Liver (tissue), 9 donors: ENCODE measurements around the gene SERPINA5. TPM values are rescaled to one million over a fixed set of nuclear protein-coding genes. Genes with fewer than 3 reads are reported as not detected.

Experiments
- DNase-seq: peaks from one replicate; pipeline ENCODE4 v3.0.0-alpha.2; 2017; ENCODE audit warnings: low spot score
- H3K27ac ChIP-seq, 2 donors: one replicate each; pipeline ENCODE4 v1.7.0; 2013; ENCODE audit warnings: inconsistent platforms in 2 of 2, low read length in 2 of 2, control low read depth in 1 of 2, low read depth in 1 of 2, mild to moderate bottlenecking in 1 of 2
- H3K27me3 ChIP-seq, 4 donors: one replicate each; pipeline versions ENCODE4 v1.6.1 to v1.7.0; 2013; ENCODE audit warnings: low read length in 3 of 4, inconsistent platforms in 1 of 4, mild to moderate bottlenecking in 1 of 4, moderate library complexity in 1 of 4; ENCODE audit not compliant: control insufficient read depth in 4 of 4, insufficient read depth in 4 of 4
- H3K36me3 ChIP-seq, 4 donors: one replicate each; pipeline versions ENCODE4 v1.6.1 to v1.7.0; 2013; ENCODE audit warnings: low read length in 3 of 4, mild to moderate bottlenecking in 3 of 4, low read depth in 1 of 4, moderate library complexity in 1 of 4; ENCODE audit not compliant: control insufficient read depth in 4 of 4, insufficient read depth in 3 of 4
- H3K4me1 ChIP-seq, 4 donors: one replicate each; pipeline versions ENCODE4 v1.6.1 to v1.7.0; 2013; ENCODE audit warnings: low read length in 3 of 4, mild to moderate bottlenecking in 3 of 4, moderate library complexity in 1 of 4; ENCODE audit not compliant: control insufficient read depth in 4 of 4, insufficient read depth in 4 of 4
- H3K4me3 ChIP-seq, 3 donors: one replicate each; pipeline versions ENCODE4 v1.6.1 to v1.7.0; 2013; ENCODE audit warnings: low read length in 3 of 3, control low read depth in 1 of 3, low read depth in 1 of 3, mild to moderate bottlenecking in 1 of 3
- H3K9ac ChIP-seq, 2 donors: one replicate each; pipeline ENCODE4 v1.7.0; 2013; ENCODE audit warnings: low read length in 2 of 2, mild to moderate bottlenecking in 2 of 2, moderate library complexity in 2 of 2, control low read depth in 1 of 2, low read depth in 1 of 2
- H3K9me3 ChIP-seq, 4 donors: one replicate each; pipeline versions ENCODE4 v1.6.1 to v1.7.0; 2013; ENCODE audit warnings: low read length in 3 of 4; ENCODE audit not compliant: control insufficient read depth in 4 of 4
- EGR1 ChIP-seq, 2 donors: IDR thresholded peaks; 2 replicates each; pipeline ENCODE4 v1.6.1; 2016 to 2018; ENCODE audit warnings: antibody characterized with exemption in 2 of 2, low read depth in 2 of 2
- FOXA1 ChIP-seq: IDR thresholded peaks from 2 replicates; pipeline ENCODE4 v1.6.1; 2016; ENCODE audit warnings: antibody characterized with exemption
- FOXA2 ChIP-seq: IDR thresholded peaks from 2 replicates; pipeline ENCODE4 v1.6.1; 2016; ENCODE audit warnings: antibody characterized with exemption
- GABPA ChIP-seq, 2 donors: IDR thresholded peaks in 1 of 2; conservative IDR thresholded peaks in 1 of 2; 2 replicates each; pipeline ENCODE4 v1.6.1; 2016; ENCODE audit warnings: antibody characterized with exemption in 2 of 2, mild to moderate bottlenecking in 1 of 2, moderate library complexity in 1 of 2
- HNF4A ChIP-seq, 2 donors: conservative IDR thresholded peaks; 2 replicates each; pipeline ENCODE4 v1.6.1; 2016; ENCODE audit warnings: antibody characterized with exemption in 2 of 2, mild to moderate bottlenecking in 2 of 2
- HNF4G ChIP-seq: IDR thresholded peaks from 2 replicates; pipeline ENCODE4 v1.6.1; 2016; ENCODE audit warnings: antibody characterized with exemption
- JUND ChIP-seq, 2 donors: IDR thresholded peaks; 2 replicates each; pipeline ENCODE4 v1.6.1; 2016; ENCODE audit warnings: antibody characterized with exemption in 2 of 2
- NR2F2 ChIP-seq: IDR thresholded peaks from 2 replicates; pipeline ENCODE4 v1.6.1; 2016; ENCODE audit warnings: antibody characterized with exemption
- RAD21 ChIP-seq, 2 donors: IDR thresholded peaks; 2 replicates each; pipeline ENCODE4 v1.6.1; 2016; ENCODE audit warnings: antibody characterized with exemption in 2 of 2, mild to moderate bottlenecking in 2 of 2
- RXRA ChIP-seq, 2 donors: IDR thresholded peaks; 2 replicates each; pipeline ENCODE4 v1.6.1; 2017 to 2018; ENCODE audit warnings: antibody characterized with exemption in 2 of 2, mild to moderate bottlenecking in 1 of 2
- SP1 ChIP-seq: IDR thresholded peaks from 2 replicates; pipeline ENCODE4 v1.6.1; 2018; ENCODE audit warnings: antibody characterized with exemption, mild to moderate bottlenecking
- TAF1 ChIP-seq: conservative IDR thresholded peaks from 2 replicates; pipeline ENCODE4 v1.6.1; 2016; ENCODE audit warnings: antibody characterized with exemption, mild to moderate bottlenecking
- YY1 ChIP-seq: IDR thresholded peaks from 2 replicates; pipeline ENCODE4 v1.6.1; 2016; ENCODE audit warnings: antibody characterized with exemption, mild to moderate bottlenecking
- WGBS: extraction: QIAGEN DNeasy Blood & Tissue Kit; methylation state at CpG from one replicate; pipeline ENCODE4 v1.1.7; 2013; 5-methylcytosine and 5-hydroxymethylcytosine counted together
- polyA plus RNA-seq, 2 donors: library from polyadenylated mRNA; stranded (reverse) in 1 of 2; unstranded in 1 of 2; fragments of 200-250 nt in 1 of 2; fragments of >200 nt in 1 of 2; fragmentation: Nextera tagmentation in 1 of 2; extraction: Ambion mirVana in 1 of 2; gene quantifications; one replicate each; pipeline versions ENCODE4 v1.2.1 to v1.2.3, GENCODE V29; 2013 to 2015
- total RNA-seq, 2 donors: library from RNA; depleted of rRNA; stranded (reverse); fragments of >200 nt; gene quantifications; one replicate each; pipeline ENCODE4 v1.2.3, GENCODE V29; 2014
- TF ChIP-seq, protein P1 (sequence below): fragments of 150-350 bp; IDR thresholded peaks from 2 replicates; pipeline ENCODE4 v1.5.1; 2017; ENCODE audit warnings: improper control_type of control experiment, low read depth, low read length; ENCODE audit not compliant: missing input control
- TF ChIP-seq, protein P2 (sequence below): IDR thresholded peaks from 2 replicates; pipeline ENCODE4 v1.6.1; 2016; ENCODE audit warnings: antibody characterized with exemption, mild to moderate bottlenecking
- TF ChIP-seq, protein P3 (sequence below): IDR thresholded peaks from 2 replicates; pipeline ENCODE4 v1.6.1; 2016; ENCODE audit warnings: antibody characterized with exemption
- TF ChIP-seq, protein P4 (sequence below): IDR thresholded peaks from 2 replicates; pipeline ENCODE4 v1.6.1; 2016; ENCODE audit warnings: antibody characterized with exemption
- TF ChIP-seq, protein P5 (sequence below): IDR thresholded peaks from 2 replicates; pipeline ENCODE4 v1.6.1; 2016; ENCODE audit warnings: antibody characterized with exemption
- donor health status: healthy.
- donor health status: healthy.
- donor health status: healthy.
- donor health status: healthy.
- donor health status: healthy.

Gene SERPINA5, protein sequence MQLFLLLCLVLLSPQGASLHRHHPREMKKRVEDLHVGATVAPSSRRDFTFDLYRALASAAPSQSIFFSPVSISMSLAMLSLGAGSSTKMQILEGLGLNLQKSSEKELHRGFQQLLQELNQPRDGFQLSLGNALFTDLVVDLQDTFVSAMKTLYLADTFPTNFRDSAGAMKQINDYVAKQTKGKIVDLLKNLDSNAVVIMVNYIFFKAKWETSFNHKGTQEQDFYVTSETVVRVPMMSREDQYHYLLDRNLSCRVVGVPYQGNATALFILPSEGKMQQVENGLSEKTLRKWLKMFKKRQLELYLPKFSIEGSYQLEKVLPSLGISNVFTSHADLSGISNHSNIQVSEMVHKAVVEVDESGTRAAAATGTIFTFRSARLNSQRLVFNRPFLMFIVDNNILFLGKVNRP
- total RNA-seq (100 to 1,000 TPM in 1 of 2 donors, 10 to 100 TPM in 1; 45.7 to 250 TPM), polyA plus RNA-seq (100 to 1,000 TPM in 1 of 2 donors, 10 to 100 TPM in 1; 37.0 to 122 TPM)

DNA sequence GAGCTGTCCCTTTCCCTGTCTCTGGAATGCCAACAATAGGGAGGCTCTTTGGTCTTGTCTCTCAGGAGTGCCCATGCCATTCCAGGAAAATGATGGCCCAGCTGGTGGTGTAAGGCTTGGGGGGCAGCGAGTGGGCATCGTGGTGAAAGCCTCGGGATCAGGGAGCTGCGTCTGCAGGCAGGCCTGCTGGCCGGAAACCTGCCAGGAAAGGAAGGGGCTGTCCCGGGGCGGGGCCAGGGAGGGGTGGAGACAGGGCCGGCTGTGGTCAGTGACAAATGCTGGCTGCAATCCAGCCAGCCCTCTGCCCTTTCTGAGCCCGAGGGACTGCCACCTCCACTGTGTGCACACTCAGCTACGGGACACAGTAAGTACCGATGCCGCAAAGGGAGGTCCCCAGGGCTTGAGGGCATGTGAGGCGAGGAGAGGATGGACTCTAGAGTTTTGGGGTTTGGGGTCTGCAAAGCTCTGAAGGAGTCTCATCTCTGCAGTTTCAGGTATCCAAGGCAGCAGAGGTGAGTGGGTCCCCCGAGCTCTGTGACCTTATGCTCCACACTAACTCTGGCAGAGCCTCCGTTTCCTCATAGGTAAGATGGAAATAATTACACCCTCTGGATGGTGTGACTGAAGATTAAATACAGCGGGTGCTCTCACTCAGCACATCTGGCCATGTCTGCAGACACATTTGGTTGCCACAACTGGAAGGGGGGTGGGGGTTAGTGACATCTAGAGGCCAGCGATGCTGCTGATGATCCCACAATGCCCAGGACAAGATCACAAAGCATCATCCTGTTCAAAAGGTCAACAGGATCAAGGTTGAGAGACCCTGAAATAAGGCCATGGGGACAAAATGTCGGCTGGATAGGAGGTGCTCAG is at the start of gene SERPINA5:
Gene SERPINA5 (plus strand): TSS at position 300 of the 873 bp plus-strand sequence. CDS start 5,937 bp downstream, outside the sequence.
- peak within 1 kb of the TSS; percentile 49 to 65 for H3K27ac ChIP-seq
- peak within 1 kb of the TSS; percentile 71 to 76 for H3K9ac ChIP-seq
- TF ChIP-seq RXRA (IDR thresholded peaks at IDR 0.05) = peak; percentile 59 to 67
- TF ChIP-seq, protein P1, sequence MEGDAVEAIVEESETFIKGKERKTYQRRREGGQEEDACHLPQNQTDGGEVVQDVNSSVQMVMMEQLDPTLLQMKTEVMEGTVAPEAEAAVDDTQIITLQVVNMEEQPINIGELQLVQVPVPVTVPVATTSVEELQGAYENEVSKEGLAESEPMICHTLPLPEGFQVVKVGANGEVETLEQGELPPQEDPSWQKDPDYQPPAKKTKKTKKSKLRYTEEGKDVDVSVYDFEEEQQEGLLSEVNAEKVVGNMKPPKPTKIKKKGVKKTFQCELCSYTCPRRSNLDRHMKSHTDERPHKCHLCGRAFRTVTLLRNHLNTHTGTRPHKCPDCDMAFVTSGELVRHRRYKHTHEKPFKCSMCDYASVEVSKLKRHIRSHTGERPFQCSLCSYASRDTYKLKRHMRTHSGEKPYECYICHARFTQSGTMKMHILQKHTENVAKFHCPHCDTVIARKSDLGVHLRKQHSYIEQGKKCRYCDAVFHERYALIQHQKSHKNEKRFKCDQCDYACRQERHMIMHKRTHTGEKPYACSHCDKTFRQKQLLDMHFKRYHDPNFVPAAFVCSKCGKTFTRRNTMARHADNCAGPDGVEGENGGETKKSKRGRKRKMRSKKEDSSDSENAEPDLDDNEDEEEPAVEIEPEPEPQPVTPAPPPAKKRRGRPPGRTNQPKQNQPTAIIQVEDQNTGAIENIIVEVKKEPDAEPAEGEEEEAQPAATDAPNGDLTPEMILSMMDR = no peak
- peak; percentile 52 for TF ChIP-seq SP1
- TF ChIP-seq JUND (IDR thresholded peaks at IDR 0.05) = no peak
- TF ChIP-seq, protein P2, sequence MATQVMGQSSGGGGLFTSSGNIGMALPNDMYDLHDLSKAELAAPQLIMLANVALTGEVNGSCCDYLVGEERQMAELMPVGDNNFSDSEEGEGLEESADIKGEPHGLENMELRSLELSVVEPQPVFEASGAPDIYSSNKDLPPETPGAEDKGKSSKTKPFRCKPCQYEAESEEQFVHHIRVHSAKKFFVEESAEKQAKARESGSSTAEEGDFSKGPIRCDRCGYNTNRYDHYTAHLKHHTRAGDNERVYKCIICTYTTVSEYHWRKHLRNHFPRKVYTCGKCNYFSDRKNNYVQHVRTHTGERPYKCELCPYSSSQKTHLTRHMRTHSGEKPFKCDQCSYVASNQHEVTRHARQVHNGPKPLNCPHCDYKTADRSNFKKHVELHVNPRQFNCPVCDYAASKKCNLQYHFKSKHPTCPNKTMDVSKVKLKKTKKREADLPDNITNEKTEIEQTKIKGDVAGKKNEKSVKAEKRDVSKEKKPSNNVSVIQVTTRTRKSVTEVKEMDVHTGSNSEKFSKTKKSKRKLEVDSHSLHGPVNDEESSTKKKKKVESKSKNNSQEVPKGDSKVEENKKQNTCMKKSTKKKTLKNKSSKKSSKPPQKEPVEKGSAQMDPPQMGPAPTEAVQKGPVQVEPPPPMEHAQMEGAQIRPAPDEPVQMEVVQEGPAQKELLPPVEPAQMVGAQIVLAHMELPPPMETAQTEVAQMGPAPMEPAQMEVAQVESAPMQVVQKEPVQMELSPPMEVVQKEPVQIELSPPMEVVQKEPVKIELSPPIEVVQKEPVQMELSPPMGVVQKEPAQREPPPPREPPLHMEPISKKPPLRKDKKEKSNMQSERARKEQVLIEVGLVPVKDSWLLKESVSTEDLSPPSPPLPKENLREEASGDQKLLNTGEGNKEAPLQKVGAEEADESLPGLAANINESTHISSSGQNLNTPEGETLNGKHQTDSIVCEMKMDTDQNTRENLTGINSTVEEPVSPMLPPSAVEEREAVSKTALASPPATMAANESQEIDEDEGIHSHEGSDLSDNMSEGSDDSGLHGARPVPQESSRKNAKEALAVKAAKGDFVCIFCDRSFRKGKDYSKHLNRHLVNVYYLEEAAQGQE = peak; percentile 54
- TF ChIP-seq, protein P3, sequence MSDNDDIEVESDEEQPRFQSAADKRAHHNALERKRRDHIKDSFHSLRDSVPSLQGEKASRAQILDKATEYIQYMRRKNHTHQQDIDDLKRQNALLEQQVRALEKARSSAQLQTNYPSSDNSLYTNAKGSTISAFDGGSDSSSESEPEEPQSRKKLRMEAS = peak; percentile 18
- no peak for TF ChIP-seq YY1
- no peak for TF ChIP-seq FOXA2
- TF ChIP-seq NR2F2 = no peak
- peak; percentile 76 for TF ChIP-seq TAF1
- TF ChIP-seq FOXA1 = peak; percentile 7
- TF ChIP-seq, protein P4, sequence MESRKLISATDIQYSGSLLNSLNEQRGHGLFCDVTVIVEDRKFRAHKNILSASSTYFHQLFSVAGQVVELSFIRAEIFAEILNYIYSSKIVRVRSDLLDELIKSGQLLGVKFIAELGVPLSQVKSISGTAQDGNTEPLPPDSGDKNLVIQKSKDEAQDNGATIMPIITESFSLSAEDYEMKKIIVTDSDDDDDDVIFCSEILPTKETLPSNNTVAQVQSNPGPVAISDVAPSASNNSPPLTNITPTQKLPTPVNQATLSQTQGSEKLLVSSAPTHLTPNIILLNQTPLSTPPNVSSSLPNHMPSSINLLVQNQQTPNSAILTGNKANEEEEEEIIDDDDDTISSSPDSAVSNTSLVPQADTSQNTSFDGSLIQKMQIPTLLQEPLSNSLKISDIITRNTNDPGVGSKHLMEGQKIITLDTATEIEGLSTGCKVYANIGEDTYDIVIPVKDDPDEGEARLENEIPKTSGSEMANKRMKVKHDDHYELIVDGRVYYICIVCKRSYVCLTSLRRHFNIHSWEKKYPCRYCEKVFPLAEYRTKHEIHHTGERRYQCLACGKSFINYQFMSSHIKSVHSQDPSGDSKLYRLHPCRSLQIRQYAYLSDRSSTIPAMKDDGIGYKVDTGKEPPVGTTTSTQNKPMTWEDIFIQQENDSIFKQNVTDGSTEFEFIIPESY = no peak
- no peak for TF ChIP-seq EGR1 (IDR thresholded peaks at IDR 0.05; ENCODE audit: low read depth in 2 of 2)
- TF ChIP-seq, protein P5, sequence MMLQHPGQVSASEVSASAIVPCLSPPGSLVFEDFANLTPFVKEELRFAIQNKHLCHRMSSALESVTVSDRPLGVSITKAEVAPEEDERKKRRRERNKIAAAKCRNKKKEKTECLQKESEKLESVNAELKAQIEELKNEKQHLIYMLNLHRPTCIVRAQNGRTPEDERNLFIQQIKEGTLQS = no peak
- peak in 1 of 2 donors; percentile 35 for TF ChIP-seq GABPA (IDR thresholded peaks at IDR 0.05 in 1 of 2, conservative IDR thresholded peaks at IDR 0.05 in 1 of 2)
- TF ChIP-seq RAD21 (IDR thresholded peaks at IDR 0.05) = peak in 1 of 2 donors; percentile 46
- peak in 1 of 2 donors; percentile 49 for TF ChIP-seq HNF4A (conservative IDR thresholded peaks at IDR 0.05)
- no peak for TF ChIP-seq HNF4G
- peak within 1 kb of the TSS; percentile 36 to 79 (median 78) for H3K4me3 ChIP-seq
- no peaks in the 10 kb centered on the region for H3K36me3 ChIP-seq
- H3K27me3 ChIP-seq = no peaks in the 10 kb centered on the region
- 21% methylated on average over 18 of the region's 18 CpGs for WGBS
- peak; percentile 77 for DNase-seq
- H3K4me1 ChIP-seq = peaks cover 15 to 64% (median 51%) of the 10 kb centered on the region in 4 donors
- no peaks in the 10 kb centered on the region for H3K9me3 ChIP-seq
